Loucy (cell line): Measurements from ENCODE around the gene WASF2.

Experiments used
- EZH2phosphoT487 ChIP-seq: fragments of 200-600 bp; IDR thresholded peaks from 2 replicates; pipeline ENCODE4 v1.6.1; 2018; ENCODE audit warnings: antibody characterized with exemption, mild to moderate bottlenecking, moderate library complexity, borderline replicate concordance
- TF ChIP-seq, protein P1 (sequence below): fragments of 200-600 bp; sonication (generic); conservative IDR thresholded peaks from 2 replicates; pipeline ENCODE4 v1.5.1; 2014; ENCODE audit warnings: mild to moderate bottlenecking, antibody characterized with exemption, low read length

- TF ChIP-seq, protein P1, sequence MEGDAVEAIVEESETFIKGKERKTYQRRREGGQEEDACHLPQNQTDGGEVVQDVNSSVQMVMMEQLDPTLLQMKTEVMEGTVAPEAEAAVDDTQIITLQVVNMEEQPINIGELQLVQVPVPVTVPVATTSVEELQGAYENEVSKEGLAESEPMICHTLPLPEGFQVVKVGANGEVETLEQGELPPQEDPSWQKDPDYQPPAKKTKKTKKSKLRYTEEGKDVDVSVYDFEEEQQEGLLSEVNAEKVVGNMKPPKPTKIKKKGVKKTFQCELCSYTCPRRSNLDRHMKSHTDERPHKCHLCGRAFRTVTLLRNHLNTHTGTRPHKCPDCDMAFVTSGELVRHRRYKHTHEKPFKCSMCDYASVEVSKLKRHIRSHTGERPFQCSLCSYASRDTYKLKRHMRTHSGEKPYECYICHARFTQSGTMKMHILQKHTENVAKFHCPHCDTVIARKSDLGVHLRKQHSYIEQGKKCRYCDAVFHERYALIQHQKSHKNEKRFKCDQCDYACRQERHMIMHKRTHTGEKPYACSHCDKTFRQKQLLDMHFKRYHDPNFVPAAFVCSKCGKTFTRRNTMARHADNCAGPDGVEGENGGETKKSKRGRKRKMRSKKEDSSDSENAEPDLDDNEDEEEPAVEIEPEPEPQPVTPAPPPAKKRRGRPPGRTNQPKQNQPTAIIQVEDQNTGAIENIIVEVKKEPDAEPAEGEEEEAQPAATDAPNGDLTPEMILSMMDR = no peak
- TF ChIP-seq EZH2phosphoT487 = no peak
Measured at GRCh38 chr1:27518808-27519207, 28.8 kb upstream of the WASF2 start.
